Muscle layer of duodenum (tissue), 2 donors: Measurements from ENCODE around the gene SUGP2.
"Not testable (repeated sequence)": the region's sequence is repeated elsewhere in the genome, so short reads cannot be mapped to it uniquely, and the experiment has no call there.

Experiments
- H3K27ac ChIP-seq: one replicate; pipeline ENCODE4 v1.7.0; 2013; ENCODE audit warnings: mild to moderate bottlenecking, low read length
- H3K27me3 ChIP-seq: one replicate; pipeline ENCODE4 v1.7.0; 2013; ENCODE audit warnings: low read depth, mild to moderate bottlenecking, control low read depth, low read length
- H3K36me3 ChIP-seq, 2 donors: one replicate each; pipeline ENCODE4 v1.7.0; 2013; ENCODE audit warnings: low read length in 2 of 2, control low read depth in 1 of 2, mild to moderate bottlenecking in 1 of 2; ENCODE audit not compliant: insufficient read depth in 2 of 2, control insufficient read depth in 1 of 2
- H3K4me1 ChIP-seq, 2 donors: one replicate each; pipeline ENCODE4 v1.7.0; 2013; ENCODE audit warnings: low read length in 2 of 2, mild to moderate bottlenecking in 2 of 2, control low read depth in 1 of 2, moderate library complexity in 1 of 2; ENCODE audit not compliant: insufficient read depth in 2 of 2, control insufficient read depth in 1 of 2
- H3K4me3 ChIP-seq, 2 donors: one replicate each; pipeline ENCODE4 v1.7.0; 2013; ENCODE audit warnings: low read length in 2 of 2, low read depth in 1 of 2, mild to moderate bottlenecking in 1 of 2
- H3K9me3 ChIP-seq, 2 donors: one replicate each; pipeline ENCODE4 v1.7.0; 2013; ENCODE audit warnings: low read length in 2 of 2, control low read depth in 1 of 2, mild to moderate bottlenecking in 1 of 2; ENCODE audit not compliant: control insufficient read depth in 1 of 2
- donor health status: healthy.

The SUGP2 gene

DNA sequence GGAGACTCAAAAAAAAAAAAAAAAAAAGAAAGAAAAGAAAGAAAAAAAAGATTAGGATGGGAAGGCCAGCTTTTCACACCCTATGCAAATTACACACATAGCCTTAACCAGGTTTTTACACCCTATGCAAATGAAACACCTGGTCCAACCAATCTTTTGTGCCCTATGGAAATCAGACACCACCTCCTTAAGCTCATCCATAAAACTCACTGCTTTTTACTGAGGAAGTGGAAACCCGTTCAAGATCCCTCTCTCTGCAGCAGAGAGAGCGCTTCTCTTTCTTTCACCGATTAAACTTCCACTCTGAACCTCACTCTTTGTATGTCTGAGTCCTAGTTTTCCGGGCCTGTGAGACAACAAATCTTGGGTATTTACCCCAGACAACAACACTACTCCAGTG lies 67.0 kb downstream of the SUGP2 start:
- H3K27ac ChIP-seq: no peak overlapping the region

DNA sequence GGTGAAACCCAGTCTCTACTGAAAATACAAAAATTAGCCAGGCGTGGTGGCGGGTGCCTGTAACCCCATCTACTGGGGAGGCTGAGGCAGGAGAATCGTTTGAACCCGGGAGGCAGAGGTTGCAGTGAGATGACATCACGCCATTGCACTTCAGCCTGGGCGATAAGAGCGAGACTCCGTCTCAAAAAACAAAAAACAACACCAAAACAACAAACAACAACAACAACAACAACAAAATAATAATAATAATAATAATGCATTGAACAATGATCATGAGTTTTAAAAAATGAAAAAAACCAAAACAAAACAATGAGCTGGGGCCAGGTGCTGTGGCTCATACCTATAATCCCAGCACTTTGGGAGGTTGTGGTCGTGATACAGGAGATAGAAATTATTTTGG lies 69.2 kb downstream of the SUGP2 start:
- Histone ChIP-seq H3K36me3 (no peaks in the 10 kb centered on the region), H3K9me3 (no peaks in the 10 kb centered on the region), H3K27ac (no peak overlapping the region), H3K4me1 (no peaks in the 10 kb centered on the region), H3K4me3 (no peak overlapping the region), H3K27me3 (peaks cover 6% of the 10 kb centered on the region)

More for the DNA sequence above, 67.0 kb downstream of the SUGP2 start:
- no peaks in the 10 kb centered on the region for H3K9me3 ChIP-seq
- no peaks in the 10 kb centered on the region for H3K4me1 ChIP-seq
- no peaks in the 10 kb centered on the region for H3K36me3 ChIP-seq
- peaks cover 6% of the 10 kb centered on the region for H3K27me3 ChIP-seq
- no peak overlapping the region for H3K4me3 ChIP-seq

DNA sequence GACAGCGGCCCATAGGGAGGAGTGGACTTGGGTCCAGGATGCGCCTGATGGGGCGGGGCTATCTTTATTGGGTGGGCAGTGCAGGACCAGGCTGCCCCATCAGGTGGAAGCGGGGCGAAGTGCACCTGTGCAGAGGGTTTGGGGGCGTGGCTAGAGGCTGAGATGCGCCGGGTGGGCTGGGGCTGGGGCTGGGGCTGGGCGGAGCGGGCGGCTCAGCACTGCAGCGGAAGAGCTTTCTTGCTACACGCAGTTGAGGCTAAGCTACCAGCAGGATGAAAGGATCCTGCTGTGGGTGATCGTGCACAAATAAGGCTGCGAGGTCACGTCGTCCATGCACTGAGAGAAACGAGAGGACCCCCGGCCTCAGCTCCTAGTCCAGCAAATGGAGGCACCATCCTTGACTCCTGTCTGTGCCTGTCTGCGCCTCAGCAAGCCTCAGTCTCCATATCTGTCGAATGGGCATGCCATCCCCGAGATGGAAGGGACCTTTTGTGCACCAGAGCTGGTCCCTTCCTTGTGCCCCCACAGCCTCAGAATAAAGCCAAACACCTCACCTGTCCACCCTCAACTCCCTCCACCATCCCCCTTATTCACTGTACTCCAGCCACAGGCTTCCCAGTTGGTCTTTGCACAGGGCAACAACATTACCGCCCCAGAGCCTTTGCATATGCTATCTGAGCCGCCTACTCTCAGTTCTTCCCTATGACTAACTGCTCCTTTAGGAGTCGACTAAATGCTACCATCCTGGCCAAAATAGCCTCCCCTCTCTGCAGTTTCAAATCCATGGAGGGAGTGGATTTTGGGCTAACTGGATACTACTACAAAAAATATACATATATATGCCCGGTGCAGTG lies 71.3 kb downstream of the SUGP2 start:
- Histone ChIP-seq H3K4me1 (no peaks in the 10 kb centered on the region), H3K9me3 (no peaks in the 10 kb centered on the region), H3K27ac (no peak overlapping the region), H3K36me3 (no peaks in the 10 kb centered on the region), H3K27me3 (peaks cover 6% of the 10 kb centered on the region), H3K4me3 (no peak overlapping the region)

DNA sequence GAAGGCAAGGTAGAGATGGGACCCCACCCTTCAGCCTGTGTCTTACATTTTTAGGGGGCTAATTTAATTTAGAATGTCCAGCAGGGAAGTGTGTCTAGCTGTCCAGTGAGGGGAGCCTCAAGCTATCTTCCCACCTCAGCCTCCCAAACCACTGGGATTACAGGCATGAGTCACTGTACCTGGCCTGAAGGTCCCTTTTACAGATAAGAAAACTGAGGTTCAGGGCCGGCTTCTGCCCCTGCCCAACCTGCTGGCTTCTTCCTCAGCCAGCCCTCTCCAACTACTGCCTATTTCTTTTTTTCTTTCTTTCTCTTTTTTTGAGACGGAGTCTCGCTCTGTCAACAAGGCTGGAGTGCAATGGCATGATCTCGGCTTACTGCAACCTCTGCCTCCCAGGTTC lies 72.9 kb downstream of the SUGP2 start:
- no peak overlapping the region for H3K4me3 ChIP-seq
- H3K4me1 ChIP-seq: no peaks in the 10 kb centered on the region
- H3K27me3 ChIP-seq: peaks cover 6% of the 10 kb centered on the region
- H3K9me3 ChIP-seq: no peaks in the 10 kb centered on the region
- H3K36me3 ChIP-seq: no peaks in the 10 kb centered on the region
- H3K27ac ChIP-seq: no peak overlapping the region

DNA sequence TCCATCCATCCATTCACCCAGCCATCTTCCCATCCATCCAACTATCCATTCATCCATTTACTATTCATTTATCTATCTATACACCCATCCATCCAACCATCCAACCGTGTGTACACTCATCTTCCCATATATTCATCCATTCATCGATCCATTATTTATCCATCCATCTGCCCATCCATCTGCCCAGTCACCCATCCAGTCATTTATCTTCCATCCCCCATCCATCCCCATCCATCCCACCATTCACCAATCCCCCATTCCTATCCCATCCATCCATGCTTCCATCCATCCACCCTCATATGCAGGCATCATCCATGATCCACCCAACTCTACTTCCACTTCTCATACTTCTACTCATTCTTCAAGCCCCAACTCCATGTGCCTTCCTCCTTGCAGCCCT lies 78.3 kb downstream of the SUGP2 start:
- Histone ChIP-seq H3K27me3 (no peaks in the 10 kb centered on the region), H3K36me3 (no peaks in the 10 kb centered on the region), H3K9me3 (no peaks in the 10 kb centered on the region), H3K27ac (no peak overlapping the region), H3K4me1 (no peaks in the 10 kb centered on the region), H3K4me3 (no peak overlapping the region)

DNA sequence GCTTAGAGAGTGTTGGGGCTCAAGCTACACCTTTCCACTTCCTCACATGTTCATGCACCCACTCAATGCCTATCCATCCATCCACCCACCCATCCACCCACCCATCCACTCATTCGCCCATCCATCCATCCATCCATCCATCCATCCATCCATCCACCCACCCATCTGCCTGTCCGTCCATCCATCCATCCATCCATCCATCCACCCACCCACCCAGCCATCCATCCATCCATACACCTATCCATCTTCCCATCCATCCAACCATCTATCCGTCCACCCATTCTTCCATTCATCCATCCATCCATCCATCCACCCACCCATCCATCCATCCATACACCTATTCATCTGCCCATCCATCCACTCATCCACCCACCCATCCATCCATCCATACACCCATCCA lies 79.2 kb downstream of the SUGP2 start:
- Histone ChIP-seq H3K4me1 (no peaks in the 10 kb centered on the region), H3K27ac (no peak overlapping the region), H3K27me3 (no peaks in the 10 kb centered on the region), H3K9me3 (no peaks in the 10 kb centered on the region), H3K36me3 (no peaks in the 10 kb centered on the region), H3K4me3 (no peak overlapping the region)

DNA sequence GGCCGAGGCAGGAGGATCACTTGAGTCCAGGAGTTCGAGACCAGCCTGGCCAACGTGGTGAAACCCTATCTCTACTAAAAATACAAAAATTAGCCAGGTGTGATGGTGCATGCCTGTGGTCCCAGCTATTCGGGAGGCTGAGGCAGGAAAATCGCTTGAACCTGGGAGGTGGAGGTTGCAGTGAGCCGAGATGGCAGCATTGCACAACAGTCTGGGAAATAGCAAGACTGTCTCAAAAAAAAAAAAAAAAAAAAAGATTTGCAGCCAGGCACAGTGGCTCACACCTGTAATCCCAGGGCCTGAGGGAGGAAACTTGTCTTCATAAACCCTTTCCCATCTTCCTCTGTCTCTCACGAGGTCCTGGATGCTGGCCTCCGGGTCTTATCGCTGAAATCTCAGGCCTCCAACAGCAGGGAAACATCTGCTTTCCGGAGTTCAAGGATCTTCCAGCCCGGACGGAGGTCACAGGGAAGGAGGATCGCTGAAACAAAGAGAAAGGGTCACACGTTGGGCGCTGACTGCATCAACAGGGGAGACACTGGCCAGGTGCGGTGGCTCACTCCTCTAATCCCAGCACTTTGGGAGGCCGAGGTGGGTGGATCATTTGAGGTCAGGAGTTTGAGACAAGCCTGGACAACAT lies 80.8 kb downstream of the SUGP2 start:
- H3K4me3 ChIP-seq, H3K27me3 ChIP-seq, H3K9me3 ChIP-seq, H3K27ac ChIP-seq, H3K4me1 ChIP-seq, H3K36me3 ChIP-seq: not testable (repeated sequence)

DNA sequence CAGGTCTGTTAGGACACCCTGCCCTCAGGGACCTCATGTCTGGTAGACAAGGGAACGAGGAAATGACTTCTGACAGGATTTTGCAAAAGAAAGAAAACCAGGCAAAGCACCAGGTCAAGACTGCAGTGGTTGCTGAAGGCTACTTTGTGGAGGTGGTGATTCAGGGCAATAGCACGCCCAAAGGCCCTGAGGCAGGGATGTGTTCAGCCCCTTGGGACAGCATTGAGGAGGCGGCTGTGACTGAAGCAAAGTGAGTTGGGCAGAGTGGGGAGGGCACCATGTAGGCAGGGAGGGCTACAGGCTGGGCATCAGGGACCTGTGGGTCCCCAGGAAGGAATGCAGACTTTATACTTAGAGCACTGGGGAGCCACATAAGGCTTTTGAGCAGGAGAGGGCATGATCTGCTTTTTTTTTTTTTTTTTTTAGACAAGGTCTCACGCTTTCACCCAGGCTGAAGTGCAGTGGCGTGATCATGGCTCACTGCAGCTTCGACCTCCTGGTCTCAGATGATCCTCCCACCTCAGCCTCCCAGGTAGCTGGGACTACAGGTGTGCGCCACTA lies 81.5 kb downstream of the SUGP2 start:
- H3K27ac ChIP-seq: no peak overlapping the region
- no peak overlapping the region for H3K4me3 ChIP-seq
- no peaks in the 10 kb centered on the region for H3K9me3 ChIP-seq
- H3K36me3 ChIP-seq: no peaks in the 10 kb centered on the region
- H3K4me1 ChIP-seq: no peaks in the 10 kb centered on the region
- no peaks in the 10 kb centered on the region for H3K27me3 ChIP-seq

DNA sequence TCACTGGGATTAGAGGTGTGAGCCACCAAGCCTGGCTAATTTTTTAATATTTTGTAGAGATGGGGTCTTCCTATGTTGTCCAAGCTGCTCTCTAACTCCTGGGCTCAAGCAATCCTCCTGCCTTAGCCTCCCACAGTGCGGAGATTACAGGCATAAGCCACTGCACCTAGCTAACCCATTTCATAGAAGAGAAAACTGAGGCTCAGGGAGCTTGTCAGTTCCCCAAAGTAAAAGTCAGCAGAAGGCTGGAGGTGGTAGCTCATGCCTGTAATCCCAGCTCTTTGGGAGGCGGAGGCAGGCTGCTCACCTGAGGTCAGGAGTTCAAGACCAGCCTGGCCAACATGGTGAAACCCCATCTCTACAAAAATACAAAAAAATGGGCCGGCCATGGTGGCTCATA lies 83.5 kb downstream of the SUGP2 start:
- Histone ChIP-seq H3K27me3 (no peaks in the 10 kb centered on the region), H3K36me3 (no peaks in the 10 kb centered on the region), H3K9me3 (no peaks in the 10 kb centered on the region), H3K4me3 (no peak overlapping the region), H3K27ac (no peak overlapping the region), H3K4me1 (no peaks in the 10 kb centered on the region)

DNA sequence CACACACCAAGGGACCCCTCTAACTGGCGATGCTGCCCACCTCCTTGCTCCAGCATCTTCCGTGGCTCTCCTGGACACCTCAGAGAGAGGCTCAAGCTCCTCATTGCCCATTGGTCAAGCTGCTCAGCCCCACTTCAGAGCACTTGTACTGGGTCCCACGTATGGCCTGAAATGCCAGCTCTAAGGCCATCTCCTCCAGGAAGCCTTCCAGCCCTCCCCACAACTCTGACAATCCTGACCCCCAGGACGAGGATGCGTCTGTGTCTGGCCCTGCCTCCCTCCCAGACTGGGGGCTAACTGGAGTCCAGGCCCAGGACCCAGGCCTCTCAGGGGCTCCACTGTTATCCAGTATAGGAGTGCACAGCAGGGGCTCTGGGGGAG lies 84.4 kb downstream of the SUGP2 start:
- Histone ChIP-seq H3K4me1 (no peaks in the 10 kb centered on the region), H3K27me3 (no peaks in the 10 kb centered on the region), H3K27ac (no peak overlapping the region), H3K36me3 (no peaks in the 10 kb centered on the region), H3K4me3 (no peak overlapping the region), H3K9me3 (no peaks in the 10 kb centered on the region)

DNA sequence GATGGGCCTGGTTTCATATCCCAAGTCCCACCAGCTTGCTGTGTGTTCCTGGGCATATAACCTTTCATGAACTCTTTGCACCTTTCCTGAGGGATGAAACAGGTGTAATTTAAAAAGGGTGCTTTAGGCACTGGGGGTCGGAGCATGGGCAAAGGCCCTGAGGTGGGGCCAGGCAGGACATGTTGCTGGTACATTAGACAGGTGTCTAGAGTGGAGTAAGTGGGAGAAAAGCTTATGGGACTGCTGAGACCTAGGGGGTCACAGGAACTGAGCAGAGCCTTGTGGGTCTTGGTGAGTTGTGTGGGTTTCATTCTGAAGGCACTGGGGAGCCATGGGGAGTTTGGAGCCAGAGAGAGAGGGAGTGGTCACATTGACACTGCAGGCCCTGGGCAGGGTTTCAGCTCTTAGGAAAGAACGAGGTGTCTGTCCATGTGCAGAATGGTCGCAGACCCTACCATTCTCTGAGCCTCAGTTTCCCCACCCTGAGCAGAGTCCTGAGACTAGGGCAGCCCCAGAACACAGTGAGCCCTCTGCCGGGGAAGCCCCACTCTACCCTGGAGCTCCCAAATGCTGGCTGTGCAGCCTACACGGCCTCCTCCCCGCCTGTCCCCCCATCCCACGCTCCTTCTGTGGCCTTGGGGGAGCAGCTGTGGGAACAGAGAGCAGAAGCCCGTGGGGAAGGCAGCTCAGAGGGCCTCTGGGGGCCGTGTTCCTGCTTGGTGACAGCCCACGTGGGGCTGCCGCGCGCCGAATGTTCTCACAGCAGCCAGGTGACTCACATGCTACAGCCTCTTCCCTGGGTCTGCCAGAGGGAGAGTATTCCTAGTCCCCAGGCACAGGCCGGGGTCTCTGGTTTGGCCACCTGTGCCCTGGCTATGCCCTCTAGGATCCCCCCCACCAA lies 85.0 kb downstream of the SUGP2 start:
- no peaks in the 10 kb centered on the region for H3K36me3 ChIP-seq
- H3K9me3 ChIP-seq: no peaks in the 10 kb centered on the region
- H3K4me3 ChIP-seq: no peak overlapping the region
- H3K27ac ChIP-seq: no peak overlapping the region
- H3K4me1 ChIP-seq: no peaks in the 10 kb centered on the region
- H3K27me3 ChIP-seq: no peaks in the 10 kb centered on the region
